ENCODE results near the gene ZXDC. TPM values are rescaled to one million over a fixed set of nuclear protein-coding genes. Genes with fewer than 3 reads are reported as not detected.

ZXDC gene
- total and polyA plus RNA-seq, 8 donors = 30.1 to 40.8 (median 35.5) TPM

DNA sequence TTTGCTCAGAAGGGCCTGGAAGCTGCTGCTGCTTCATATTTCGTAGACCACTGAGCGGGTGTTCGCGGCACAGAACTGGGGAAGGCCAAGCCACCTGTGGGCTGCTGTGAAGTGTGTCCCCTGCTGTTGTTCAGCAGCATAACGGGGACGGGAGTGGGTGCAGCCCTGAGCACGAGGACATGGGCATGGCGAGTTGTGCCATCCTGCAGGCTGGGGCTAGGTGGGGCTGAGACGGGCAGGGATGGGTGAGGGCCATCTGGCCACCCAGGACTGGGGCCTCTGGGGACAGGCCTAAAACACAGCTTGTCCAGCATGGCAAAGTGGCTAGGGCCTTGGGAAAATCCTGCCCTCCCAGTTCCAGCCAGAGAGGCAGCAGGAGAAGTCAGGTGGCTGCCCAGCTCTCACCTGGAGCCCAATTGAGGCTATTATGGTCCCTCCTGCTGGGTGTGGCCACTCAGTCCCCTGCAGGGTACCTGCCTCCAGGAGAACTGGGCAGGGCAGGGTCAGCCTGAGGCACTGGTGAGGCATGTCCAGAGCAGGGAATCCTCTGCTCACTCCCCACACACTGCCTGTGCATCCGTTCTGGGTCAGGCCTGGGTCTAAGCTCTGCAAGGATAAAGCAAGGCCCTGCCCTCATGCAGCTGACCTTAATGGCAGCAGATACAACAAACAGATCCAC is 51.5 kb downstream of the ZXDC start:
- H3K27me3 ChIP-seq = peaks cover 0 to 13% of the 10 kb centered on the region in 2 donors
- H3K4me3 ChIP-seq = no peak overlapping the region
- no peak overlapping the region for H3K27ac ChIP-seq
- H3K9me3 ChIP-seq = peaks cover 0 to 32% of the 10 kb centered on the region in 2 donors
- DNase-seq (no peak), ATAC-seq (no peak)
- TF ChIP-seq, protein P1, sequence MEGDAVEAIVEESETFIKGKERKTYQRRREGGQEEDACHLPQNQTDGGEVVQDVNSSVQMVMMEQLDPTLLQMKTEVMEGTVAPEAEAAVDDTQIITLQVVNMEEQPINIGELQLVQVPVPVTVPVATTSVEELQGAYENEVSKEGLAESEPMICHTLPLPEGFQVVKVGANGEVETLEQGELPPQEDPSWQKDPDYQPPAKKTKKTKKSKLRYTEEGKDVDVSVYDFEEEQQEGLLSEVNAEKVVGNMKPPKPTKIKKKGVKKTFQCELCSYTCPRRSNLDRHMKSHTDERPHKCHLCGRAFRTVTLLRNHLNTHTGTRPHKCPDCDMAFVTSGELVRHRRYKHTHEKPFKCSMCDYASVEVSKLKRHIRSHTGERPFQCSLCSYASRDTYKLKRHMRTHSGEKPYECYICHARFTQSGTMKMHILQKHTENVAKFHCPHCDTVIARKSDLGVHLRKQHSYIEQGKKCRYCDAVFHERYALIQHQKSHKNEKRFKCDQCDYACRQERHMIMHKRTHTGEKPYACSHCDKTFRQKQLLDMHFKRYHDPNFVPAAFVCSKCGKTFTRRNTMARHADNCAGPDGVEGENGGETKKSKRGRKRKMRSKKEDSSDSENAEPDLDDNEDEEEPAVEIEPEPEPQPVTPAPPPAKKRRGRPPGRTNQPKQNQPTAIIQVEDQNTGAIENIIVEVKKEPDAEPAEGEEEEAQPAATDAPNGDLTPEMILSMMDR (IDR thresholded peaks at IDR 0.05) = no peak
- intact Hi-C loops (cut with DNase I) = no loop called here
- no peaks in the 10 kb centered on the region for H3K4me1 ChIP-seq
- peaks cover 0 to 3% of the 10 kb centered on the region in 2 donors for H3K36me3 ChIP-seq

DNA sequence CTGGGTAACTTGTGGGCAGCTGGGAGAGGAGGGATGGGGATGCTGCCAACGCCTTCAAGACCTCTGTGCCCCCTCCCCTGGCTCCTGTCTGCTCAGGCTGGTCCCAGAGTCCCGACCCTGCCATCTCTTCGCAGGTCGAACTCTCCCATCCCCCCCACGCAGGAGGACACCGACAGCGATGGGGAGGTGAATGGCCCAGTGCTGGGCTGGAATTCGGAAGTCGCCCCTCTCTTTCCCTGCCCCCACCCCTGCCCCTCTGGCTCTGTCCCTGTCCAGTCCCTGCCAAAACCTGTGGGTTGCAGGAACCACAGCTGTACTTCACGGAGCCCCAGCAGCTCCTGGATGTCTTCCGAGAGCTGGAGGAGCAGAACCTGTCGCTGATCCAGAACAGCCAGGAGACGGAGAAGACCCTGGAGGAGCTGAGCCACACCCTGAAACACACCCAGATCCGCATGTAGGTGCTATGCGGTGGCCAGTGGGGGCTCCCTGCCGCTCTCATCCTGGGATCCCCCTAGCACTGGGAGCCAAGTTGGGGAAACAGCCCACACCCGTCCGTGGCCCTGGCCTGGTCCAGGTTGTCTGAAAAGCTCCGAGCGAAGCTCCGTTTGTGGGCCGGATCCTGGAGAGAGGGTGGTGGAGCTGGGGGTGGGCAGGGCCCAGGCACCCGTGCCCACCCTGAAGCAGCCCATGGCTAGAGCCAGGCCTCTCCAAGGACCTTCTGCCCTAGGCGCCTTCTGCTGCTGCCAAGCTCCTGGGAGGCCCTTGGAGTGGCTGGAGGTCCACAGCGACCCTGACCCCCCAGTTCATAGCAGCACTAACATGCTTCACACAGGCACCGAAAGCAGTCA is 52.3 kb downstream of the ZXDC start:
- peaks cover 0 to 3% of the 10 kb centered on the region in 2 donors for H3K36me3 ChIP-seq
- H3K27me3 ChIP-seq = peaks cover 0 to 20% of the 10 kb centered on the region in 2 donors
- TF ChIP-seq, protein P1 (IDR thresholded peaks at IDR 0.05) = no peak
- peaks cover 0 to 30% of the 10 kb centered on the region in 2 donors for H3K9me3 ChIP-seq
- ATAC-seq = no peak
- no peak overlapping the region for H3K27ac ChIP-seq
- H3K4me3 ChIP-seq = no peak overlapping the region
- no peaks in the 10 kb centered on the region for H3K4me1 ChIP-seq
- intact Hi-C loops (cut with DNase I) = no loop called here
- no peak for DNase-seq

DNA sequence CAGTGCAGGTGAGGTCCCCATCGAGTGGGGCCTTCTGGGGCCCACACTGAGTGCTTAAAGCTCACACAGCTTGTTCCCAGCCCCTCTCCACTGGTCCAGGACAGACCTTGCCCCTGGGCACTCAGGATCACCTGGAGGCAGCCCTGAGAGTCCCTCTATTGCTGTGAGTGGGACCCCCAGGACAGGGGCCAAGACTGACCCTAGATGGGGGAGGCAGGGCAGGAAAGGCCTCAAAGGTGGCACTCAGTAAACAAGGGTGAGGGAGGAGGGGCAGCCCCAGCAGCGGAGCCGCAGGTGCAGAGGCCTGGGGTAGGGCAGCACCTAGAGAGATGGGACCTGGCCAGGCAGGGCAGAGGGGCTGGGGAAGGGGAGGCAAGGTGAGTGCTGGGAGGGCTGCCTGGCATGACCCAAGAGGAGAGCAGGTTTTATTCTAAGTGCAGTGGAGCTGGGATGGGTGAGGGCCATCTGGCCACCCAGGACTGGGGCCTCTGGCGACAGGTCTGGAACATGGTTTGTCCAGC is 53.1 kb downstream of the ZXDC start:
- ATAC-seq (no peak), DNase-seq (no peak)
- Histone ChIP-seq H3K36me3 (peaks cover 0 to 3% of the 10 kb centered on the region in 2 donors), H3K27me3 (peaks cover 0 to 28% of the 10 kb centered on the region in 2 donors), H3K4me1 (no peaks in the 10 kb centered on the region), H3K27ac (no peak overlapping the region), H3K4me3 (no peak overlapping the region), H3K9me3 (peaks cover 0 to 27% of the 10 kb centered on the region in 2 donors)
- intact Hi-C loops (cut with DNase I) = no loop called here
- TF ChIP-seq, protein P1 (IDR thresholded peaks at IDR 0.05) = no peak

DNA sequence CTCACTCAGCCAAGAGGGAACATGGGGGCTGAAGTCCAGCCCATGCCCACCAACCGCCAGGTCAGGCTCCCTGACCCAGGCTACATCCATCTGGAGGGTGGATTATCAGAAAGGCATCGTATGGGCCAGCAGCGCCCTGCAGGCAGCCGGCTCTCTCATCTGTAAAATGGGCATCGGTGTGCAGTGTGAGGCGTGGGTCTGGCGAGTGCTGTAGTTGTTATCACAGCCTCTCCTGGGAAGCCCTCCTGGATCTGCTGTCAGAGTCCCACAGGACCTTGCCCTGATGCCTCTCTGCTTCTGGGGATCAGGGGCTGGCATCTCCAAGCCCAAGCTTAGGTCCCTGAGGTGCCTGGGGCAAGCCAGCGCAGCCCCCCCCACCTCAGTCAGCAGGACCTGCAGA is 53.6 kb downstream of the ZXDC start:
- Histone ChIP-seq H3K27ac (no peak overlapping the region), H3K4me1 (no peaks in the 10 kb centered on the region), H3K9me3 (peaks cover 0 to 22% of the 10 kb centered on the region in 2 donors), H3K36me3 (peaks cover 0 to 3% of the 10 kb centered on the region in 2 donors), H3K27me3 (peaks cover 0 to 33% of the 10 kb centered on the region in 2 donors), H3K4me3 (no peak overlapping the region)
- DNase-seq = no peak
- TF ChIP-seq, protein P1 (IDR thresholded peaks at IDR 0.05) = no peak
- intact Hi-C loops (cut with DNase I) = no loop called here
- no peak for ATAC-seq
